GM18499 (cell line): Measurements from ENCODE around the gene LMNB1.
A peak's percentile ranks its signal among the peaks of the same experiment; 100 is the strongest.
"Not testable (repeated sequence)": the region's sequence is repeated elsewhere in the genome, so short reads cannot be mapped to it uniquely, and the experiment has no call there.

Experiments used
- ATAC-seq: cut with Tn5 transposase; IDR thresholded peaks from one replicate; pipeline ENCODE4 v1.9.1; 2021; ENCODE audit warnings: moderate number of reproducible peaks; ENCODE audit not compliant: insufficient read depth, unreplicated experiment

Gene LMNB1, protein sequence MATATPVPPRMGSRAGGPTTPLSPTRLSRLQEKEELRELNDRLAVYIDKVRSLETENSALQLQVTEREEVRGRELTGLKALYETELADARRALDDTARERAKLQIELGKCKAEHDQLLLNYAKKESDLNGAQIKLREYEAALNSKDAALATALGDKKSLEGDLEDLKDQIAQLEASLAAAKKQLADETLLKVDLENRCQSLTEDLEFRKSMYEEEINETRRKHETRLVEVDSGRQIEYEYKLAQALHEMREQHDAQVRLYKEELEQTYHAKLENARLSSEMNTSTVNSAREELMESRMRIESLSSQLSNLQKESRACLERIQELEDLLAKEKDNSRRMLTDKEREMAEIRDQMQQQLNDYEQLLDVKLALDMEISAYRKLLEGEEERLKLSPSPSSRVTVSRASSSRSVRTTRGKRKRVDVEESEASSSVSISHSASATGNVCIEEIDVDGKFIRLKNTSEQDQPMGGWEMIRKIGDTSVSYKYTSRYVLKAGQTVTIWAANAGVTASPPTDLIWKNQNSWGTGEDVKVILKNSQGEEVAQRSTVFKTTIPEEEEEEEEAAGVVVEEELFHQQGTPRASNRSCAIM

DNA sequence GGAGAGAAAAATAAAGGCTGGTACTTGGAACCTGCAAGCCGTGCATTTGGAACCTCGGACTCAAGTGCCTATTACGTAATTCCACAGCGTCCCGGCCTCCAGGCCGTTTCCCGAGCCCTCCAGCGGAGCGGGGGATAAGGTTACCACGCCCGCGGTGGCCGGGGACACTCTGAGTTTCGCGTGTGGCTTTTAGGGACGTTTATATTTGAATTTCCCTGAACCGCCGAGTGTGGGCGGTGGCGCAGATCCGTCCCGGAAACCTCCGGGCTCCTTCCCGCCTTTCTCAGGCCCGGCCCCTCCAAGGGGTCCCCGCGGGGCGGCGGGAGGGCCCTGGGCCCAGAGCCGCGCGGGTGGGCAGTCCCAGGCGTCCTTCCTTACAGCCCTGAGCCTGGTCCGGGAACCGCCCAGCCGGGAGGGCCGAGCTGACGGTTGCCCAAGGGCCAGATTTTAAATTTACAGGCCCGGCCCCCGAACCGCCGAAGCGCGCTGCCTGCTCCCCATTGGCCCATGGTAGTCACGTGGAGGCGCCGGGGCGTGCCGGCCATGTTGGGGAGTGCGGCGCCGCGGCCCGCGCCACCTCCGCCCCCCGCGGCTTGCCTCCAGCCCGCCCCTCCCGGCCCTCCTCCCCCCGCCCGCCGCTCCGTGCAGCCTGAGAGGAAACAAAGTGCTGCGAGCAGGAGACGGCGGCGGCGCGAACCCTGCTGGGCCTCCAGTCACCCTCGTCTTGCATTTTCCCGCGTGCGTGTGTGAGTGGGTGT lies at the start of gene LMNB1:
LMNB1 (plus strand) TSS at position 638 of the 758 bp plus-strand sequence. CDS start 373 bp downstream, outside the sequence.
- peak; percentile 49 for ATAC-seq

DNA sequence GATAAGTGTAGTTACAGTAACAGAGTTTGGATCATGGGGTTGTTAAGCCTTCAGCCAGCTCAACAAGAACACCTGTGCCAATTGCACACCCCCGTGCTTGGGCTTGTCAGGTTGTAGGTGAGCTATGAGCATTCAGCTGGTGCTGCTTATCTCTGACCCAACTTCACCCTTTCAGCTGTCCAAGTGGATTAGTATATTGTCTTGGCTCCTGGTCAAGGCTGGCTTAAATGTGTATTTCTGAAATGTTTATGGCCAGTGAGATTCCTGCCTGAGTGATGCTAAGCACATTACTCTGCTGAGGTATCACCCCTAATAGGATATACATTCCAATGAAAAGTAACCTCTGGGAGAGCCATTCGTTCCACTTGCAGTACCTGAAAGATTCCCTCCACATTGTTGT lies 44.2 kb upstream of the LMNB1 start:
- ATAC-seq, result no peak

DNA sequence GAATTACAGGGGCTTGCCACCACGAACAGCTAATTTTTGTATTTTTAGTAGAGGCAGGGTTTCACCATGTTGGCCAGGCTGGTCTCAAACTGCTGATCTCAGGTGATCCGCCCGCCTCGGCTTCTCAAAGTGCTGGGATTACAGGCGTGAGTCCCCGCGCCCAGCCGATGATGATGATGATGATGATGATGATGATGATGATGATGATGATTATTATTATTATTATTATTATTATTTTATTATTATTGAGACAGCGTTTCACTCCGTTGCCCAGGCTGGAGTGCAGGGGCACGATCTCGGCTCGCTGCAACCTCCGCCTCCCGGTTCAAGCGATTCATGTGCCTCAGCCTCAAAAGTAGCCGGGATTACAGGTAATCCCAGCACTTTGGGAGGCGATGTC lies 42.4 kb upstream of the LMNB1 start:
- ATAC-seq, result not testable (repeated sequence)

DNA sequence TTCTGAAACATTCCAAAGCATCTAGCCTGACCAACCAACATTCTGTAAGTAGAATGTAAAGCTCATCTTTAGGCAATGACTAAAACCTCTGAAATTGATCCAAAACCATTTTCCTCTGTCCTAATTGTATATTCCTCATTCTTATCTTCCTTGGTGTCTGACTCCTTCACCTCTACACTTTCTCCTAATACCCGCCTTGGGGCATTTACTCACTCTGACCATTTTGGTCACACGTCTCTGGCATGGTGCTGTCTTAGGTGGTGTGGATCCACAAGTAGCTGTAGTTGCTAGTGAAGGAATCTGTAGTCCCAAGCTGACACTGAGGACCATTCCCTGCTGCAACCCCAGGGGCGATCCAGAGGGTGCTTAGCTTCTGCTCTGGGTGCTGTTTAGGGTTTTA lies 40.8 kb upstream of the LMNB1 start:
- ATAC-seq, result no peak

DNA sequence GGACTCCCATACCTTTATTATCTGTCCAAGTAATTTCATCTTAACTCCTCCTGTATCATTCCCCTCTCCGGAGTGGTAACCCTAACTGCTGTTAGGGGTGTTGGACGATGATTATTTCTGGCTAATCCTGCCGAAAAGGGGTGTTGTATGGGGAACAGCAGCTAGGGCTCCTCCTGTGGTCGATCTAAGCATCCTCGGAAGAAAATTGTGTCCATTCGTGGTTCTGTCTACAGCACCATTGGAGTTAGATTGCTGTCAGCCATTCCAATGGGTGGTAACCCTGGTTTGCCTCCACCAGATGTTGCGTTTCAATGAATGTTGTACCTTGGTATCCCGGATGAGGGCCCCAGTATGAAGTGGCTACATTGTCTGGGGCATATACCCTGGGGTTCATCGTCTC lies 35.6 kb upstream of the LMNB1 start:
- ATAC-seq, result no peak

DNA sequence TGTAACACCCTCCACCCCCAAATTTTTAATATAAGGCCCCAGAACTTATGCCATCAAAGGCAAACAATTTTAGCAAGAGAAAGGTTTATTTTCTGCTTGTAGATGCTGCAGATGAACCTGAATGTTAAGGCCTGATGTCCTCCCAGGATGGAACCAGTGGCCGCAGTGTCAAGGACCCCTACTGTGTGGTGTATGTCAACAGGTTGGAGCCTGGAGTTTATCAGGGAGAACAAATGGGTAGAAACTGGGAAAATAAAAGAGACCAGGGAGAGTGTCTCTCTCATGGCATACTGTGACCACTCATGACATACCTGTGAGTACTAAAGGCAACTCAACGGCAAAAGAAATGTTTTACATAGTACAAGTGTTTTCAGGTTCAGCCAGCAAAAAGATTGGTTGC lies 34.5 kb upstream of the LMNB1 start:
- no peak for ATAC-seq

DNA sequence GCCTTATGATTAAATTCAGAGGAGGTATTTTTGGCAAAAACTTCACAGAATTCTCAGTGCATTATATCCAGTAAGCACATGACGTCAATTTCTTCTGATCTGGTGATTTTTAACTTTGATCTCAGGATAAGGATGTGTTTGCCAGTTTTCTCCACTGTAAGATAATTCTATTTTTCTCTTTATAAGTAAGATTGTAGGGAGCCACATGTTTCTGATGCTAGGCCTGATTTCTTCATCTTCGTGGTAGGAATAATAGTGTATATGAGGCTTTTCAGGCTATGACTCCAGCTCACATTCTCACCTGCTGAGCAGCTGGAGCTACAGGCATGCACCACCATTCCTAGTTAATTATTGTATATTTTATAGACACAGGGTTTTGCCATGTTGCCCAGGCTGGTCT lies 32.1 kb upstream of the LMNB1 start:
- no peak for ATAC-seq

DNA sequence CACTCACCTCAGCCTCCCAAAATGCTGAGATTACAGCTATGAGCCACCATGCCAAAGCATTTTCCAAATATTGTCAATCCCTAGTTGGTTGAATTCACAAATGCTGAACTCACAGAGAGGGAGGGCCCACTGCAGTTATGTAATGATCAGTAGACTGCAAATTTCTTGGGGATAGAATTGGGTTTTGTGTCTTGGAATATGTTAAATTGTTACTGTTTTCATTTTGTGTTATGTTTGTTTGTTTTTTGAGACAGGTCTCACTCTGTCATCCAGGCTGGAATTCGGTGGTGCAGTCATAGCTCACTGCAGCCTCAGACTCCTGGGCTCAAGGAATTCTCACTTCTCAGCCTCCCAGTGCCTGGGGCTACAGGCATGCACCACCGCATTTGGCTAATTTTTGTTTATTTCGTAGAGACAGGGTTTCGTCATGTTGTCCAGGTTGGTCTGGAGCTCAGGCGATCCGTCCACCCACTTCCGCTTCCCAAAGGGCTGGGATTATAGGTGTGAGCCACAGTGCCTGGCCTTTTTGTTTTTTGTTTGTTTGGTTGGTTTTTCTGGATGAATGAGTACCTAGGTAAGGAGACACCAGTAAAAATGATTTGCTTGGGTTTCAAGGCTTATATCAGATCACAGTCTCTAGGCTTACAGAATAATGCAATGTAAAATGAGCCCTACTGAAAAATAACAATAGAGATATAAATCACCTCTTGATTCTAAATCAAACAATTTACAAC lies 31.5 kb upstream of the LMNB1 start:
- no peak for ATAC-seq

DNA sequence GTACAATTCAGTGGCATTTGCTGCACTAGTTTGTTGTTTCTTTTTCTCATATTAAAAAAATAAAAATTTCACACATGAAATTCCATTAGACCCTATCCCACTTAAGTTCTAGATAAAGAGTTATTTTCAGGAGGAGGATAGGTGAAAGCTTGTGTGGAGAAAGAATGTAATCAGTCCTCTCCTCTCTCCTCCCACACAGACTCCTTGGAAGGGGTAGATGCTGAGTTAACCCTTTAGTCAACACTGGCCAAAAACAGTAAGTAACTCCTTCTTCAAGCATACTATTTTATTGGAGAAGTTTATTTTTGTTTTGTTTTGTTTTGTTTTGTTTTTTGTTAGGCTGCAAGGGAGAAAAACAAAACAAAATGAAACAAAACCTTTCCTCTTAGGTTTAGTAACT lies 30.6 kb upstream of the LMNB1 start:
- ATAC-seq, result no peak

DNA sequence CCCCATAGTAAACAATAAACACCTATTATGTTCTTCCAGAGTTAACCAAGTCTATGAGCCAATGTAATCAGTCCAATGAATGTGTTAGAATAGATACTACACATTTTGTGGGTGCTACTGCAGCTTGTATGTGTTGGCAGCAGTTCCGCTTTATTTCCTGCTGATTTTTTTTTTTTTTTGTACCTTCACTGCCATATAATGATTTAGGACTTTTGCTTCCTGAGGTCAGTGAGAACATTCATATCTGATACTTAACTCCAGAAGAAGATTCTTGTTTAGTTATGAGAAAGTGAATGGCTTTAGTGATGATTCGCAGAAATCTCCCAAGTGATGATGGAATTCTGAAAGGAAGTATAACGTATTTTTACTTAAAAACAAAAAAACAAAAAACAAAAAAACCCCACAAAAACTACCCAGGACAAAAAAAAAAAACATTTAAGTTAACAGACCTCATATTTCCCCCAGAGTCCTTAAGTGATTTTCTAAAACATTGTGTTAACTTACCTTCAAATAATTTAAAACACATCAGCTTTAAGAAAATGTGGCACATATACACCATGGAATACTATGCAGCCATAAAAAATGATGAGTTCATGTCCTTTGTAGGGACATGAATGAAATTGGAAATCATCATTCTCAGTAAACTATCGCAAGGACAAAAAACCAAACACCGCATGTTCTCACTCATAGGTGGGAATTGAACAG lies 24.7 kb upstream of the LMNB1 start:
- ATAC-seq, result no peak

DNA sequence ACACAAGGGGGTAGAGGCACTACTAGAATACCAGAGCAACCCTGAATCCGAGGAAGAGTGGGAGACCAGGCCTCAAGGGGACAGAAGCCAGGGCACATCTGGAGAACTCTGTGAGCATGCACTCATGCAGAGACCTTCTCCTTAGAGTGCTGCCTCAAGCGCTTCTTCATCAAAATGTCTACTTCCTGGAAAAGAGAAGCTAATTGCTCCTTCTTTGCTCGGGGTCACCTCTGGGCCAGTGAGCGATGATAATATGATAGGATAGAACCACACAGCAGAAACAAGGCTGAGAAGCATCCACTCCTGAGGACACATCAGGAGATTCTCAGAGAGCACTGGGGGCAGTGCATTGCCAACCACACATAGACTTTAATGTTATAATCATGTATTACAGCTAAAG lies 23.7 kb upstream of the LMNB1 start:
- no peak for ATAC-seq

DNA sequence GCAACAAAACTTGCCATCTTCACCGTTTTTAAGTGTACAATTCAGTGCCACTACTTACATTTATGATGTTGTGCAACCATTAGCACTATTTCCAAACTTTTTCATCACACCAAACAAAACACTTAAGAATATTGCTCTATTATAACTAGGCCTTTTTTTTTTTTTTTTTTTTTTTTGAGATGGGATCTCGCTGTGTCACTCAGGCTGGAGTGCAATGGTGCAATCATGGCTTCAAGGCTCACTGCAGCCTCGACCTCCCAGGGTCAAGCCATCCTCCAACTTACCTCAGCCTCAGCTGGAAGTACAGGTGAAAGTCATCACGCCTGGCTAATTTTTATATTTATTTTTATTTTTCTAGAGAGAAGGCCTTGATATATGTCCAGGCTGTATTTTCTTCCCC lies 22.3 kb upstream of the LMNB1 start:
- no peak for ATAC-seq

DNA sequence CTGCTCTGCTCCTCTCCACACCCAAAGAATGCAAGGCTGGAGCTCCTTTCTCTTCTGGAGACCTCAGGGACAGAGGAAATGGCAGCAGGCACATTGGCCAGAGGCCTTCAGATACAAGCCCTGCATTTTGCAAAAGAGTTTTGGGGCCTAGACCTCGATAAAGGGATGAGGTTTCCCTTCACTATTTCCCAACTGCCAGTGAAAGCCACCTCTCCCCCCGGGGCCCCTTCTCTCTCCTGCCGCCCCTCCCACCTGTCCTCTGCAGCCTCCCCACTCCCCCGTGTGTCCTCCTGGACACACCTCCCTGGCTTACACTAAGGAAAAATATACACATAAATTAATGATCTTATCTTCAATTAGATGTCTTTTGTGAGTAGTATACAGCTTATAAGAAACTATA lies 21.3 kb upstream of the LMNB1 start:
- no peak for ATAC-seq

DNA sequence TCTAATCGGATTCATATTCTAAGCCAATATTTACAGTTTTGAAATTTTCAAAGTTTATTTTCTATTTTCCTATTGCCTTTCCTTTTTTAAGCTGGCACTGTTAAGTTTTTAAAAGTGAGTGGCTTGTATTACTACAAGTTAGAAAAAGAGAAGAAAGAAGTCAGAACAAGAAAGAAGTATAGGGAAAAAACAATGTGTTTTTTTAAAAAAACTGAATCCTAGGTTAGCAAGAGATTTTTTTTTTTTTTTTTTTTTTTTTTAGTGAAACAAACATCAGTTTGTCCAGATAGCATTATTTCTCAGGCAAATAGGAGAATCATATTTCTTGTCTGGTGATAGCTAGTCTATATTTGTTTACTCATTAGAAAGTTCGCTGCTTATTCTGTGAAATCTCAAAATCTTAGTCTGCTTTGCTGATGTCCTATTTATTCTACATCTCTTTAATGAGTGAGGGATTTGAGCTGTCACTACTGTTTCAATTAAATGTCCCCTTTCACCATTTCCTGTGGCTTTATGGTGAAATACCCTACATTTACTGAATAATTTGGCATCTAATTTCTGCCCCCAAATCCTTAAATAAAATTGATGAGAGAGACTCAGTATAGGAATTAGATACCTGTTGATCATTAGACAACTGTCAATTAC lies 19.1 kb upstream of the LMNB1 start:
- ATAC-seq, result no peak

DNA sequence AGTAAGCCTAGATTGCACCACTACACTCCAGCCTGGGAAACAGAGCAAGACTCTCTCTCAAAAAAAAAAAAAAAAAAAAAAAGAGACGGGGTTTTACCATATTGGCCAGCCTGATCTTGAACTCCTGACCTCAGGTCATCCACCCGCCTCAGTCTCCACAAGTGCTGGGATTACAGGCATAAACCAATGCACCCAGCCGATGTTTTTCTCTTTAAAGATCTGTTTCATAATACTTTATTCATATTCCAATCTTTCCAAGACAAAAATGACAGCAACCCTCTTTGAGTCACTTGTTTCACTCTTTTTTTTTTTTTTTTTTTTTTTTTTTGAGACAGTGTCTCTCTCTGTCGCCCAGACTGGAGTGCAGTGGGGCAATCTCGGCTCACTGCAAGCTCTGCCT lies 13.6 kb upstream of the LMNB1 start:
- no peak for ATAC-seq

DNA sequence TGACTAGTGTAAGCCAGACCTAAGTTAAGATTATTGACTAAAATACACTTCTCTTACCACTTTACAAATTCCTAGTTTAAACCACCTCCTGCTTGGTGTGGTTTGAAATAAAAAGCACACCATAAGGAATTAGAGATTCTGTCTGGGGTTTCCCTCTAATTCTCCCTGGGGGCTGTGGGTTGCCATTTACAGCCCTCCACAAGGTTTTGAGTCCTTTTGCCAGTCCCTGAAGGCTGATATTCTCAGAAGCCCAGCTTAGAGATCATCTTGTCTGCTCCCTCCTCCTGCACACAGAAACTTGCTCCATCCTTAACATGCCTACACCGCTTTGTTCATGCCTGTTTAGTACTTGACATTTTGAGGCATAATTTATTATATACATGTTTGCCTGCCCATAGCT lies 7.2 kb upstream of the LMNB1 start:
- no peak for ATAC-seq

DNA sequence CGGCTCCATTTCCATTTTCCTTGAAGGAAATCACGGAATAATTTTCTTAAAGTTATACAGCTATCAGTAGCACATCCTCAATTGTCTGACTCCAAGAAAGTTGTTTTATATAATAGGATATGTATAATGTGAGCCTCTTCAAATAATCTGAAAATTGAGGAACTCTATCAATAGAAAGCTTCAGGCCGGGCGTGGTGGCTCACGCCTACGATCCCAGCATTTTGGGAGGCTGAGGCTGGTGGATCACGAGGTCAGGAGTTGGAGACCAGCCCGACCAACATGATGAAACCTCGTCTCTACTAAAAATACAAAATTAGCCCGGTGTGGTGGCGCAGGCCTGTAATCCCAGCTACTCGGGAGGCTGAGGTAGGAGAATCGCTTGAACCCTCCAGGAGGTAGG lies 3.4 kb upstream of the LMNB1 start:
- ATAC-seq, result not testable (repeated sequence)

DNA sequence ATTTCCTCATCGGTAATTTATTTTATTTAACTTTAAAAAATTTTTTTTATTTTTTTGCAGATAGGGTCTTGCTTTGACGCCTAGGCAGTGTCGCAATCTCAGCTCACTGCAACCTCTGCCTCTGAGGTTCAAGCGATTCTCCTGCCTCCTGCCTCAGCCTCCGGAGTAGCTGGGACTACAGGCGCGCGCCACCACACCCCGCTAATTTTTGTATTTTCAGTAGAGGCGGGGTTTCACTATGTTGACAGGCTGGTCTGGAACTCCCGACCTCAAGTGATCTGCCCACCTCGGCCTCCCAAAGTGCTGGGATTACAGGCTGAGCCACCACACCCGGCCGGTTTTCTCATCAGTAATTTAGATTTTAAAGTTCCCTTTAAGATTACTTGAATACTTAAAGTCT lies 2.3 kb upstream of the LMNB1 start:
- not testable (repeated sequence) for ATAC-seq

DNA sequence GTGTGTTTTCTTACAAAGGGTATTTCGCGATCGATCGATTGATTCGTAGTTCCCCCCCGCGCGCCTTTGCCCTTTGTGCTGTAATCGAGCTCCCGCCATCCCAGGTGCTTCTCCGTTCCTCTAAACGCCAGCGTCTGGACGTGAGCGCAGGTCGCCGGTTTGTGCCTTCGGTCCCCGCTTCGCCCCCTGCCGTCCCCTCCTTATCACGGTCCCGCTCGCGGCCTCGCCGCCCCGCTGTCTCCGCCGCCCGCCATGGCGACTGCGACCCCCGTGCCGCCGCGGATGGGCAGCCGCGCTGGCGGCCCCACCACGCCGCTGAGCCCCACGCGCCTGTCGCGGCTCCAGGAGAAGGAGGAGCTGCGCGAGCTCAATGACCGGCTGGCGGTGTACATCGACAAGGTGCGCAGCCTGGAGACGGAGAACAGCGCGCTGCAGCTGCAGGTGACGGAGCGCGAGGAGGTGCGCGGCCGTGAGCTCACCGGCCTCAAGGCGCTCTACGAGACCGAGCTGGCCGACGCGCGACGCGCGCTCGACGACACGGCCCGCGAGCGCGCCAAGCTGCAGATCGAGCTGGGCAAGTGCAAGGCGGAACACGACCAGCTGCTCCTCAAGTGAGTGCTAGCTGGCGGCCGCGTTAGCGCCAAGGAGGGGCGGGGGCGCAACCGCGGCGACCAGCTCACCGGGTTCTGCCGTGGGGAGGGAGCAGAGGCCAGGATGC lies 480 bp downstream of the LMNB1 start:
- ATAC-seq, result no peak
